ENCODE data around the gene NTM.

GRCh38 chr11:131760091-131761061 is 390.0 kb downstream of the NTM start:
- TF ChIP-seq, protein P1, sequence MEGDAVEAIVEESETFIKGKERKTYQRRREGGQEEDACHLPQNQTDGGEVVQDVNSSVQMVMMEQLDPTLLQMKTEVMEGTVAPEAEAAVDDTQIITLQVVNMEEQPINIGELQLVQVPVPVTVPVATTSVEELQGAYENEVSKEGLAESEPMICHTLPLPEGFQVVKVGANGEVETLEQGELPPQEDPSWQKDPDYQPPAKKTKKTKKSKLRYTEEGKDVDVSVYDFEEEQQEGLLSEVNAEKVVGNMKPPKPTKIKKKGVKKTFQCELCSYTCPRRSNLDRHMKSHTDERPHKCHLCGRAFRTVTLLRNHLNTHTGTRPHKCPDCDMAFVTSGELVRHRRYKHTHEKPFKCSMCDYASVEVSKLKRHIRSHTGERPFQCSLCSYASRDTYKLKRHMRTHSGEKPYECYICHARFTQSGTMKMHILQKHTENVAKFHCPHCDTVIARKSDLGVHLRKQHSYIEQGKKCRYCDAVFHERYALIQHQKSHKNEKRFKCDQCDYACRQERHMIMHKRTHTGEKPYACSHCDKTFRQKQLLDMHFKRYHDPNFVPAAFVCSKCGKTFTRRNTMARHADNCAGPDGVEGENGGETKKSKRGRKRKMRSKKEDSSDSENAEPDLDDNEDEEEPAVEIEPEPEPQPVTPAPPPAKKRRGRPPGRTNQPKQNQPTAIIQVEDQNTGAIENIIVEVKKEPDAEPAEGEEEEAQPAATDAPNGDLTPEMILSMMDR (optimal IDR thresholded peaks at IDR 0.05 in 1 of 3, IDR thresholded peaks at IDR 0.05 in 1 of 3, conservative IDR thresholded peaks at IDR 0.05 in 1 of 3; ENCODE audit: extremely low read depth in 1 of 3, insufficient read depth in 2 of 3, low read length in 3 of 3): no peak
- TF ChIP-seq EZH2 (IDR thresholded peaks at IDR 0.05; ENCODE audit: low read length): no peak
